Measurements from ENCODE around the gene VWF. TPM values are rescaled to one million over a fixed set of nuclear protein-coding genes. Genes with fewer than 3 reads are reported as not detected.

VWF gene
- total RNA-seq, 1 donor from 2014 or later: 2.2 TPM

DNA sequence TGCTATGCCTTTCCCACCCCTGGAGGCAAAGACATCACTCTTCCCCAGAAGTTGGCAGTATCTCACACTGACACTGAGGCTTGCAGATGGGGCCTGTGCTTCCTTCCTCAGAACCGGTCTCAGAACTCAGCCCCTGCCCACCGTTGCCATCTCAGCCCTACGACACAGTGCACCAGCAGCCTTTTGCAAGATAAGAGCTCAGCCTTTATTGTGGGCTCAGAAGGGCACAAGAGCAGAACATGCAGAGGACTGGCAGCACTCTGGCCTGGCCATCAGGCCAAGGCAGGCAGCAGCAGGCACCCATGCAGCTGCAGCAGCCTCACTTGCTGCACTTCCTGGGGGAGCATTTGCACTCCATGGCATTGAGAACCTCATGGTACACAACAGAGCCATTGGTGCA lies 175.8 kb downstream of the VWF start:
- no peak for DNase-seq (ENCODE audit: low read depth)

DNA sequence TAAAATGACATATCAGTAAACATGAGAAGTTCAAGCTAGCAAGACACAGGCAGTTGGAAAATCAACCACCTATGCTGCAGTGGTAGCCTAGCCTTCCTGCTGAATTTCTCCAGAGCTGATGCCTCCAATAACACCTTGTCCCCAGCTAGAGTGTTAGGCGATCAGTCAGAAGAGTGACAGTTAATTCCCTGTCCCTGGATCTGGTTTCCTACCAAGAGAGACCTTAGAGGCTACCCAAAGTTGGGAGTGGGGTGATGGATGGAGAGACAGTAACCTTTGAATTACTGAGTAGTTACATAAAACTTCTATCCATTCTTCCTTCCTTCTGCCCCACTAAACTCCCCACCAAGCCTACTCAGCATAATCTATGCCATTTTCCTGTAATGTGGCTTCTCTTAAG lies 177.5 kb downstream of the VWF start:
- no peak for DNase-seq (ENCODE audit: low read depth)

DNA sequence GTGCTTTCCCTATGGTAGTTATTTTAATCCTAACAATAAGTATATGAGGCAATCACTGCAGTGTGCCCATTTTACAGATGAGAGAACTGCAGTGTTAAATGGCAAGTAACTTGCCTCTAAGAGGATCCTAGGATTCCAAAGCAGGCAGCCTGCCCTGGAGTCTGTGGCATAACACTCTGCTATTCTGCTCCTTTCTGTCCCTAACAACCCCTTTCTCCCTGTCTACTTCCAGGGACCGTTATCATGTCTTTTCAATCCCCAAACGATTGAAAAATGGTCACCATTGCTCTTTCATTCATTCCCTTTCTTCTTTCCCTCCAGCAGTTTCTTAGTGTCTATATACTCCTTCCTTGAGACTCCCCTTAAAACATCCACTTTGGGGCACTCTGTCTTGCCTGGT lies 178.1 kb downstream of the VWF start:
- no peak for DNase-seq (ENCODE audit: low read depth)

GRCh38 chr12:5945071-5946008 lies 179.1 kb downstream of the VWF start, which contains the start of gene ANO2:
Gene ANO2 (minus strand): TSS chr12:5945259. CDS start chr12:5945217, 42 bp downstream.
- DNase-seq (ENCODE audit: low read depth): no peak

DNA sequence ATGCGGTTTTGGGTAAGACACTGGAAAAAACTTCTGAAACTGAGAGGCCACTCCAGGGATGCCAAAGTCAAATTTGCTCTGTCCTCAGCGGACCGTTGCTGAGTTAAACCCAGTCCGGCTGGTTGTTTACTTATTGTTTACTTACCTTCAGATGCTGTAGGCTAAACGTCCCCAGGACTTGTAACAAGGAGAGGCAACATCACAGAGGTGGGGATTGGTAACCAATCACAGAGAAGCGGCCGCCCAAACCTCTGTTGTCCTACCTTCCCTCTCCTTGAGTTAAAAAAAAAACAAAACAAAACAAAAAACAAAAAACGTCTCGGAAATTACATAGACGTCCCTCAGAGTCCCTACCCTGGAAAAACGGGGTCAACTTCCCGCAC lies 179.8 kb downstream of the VWF start:
- no peak for DNase-seq (ENCODE audit: low read depth)

GRCh38 chr12:5944053-5944452 lies 180.4 kb downstream of the VWF start:
- no peak for DNase-seq (ENCODE audit: low read depth)

- no peak for DNase-seq (ENCODE audit: low read depth)
Measured at GRCh38 chr12:5941907-5942306, 182.6 kb downstream of the VWF start.

DNA sequence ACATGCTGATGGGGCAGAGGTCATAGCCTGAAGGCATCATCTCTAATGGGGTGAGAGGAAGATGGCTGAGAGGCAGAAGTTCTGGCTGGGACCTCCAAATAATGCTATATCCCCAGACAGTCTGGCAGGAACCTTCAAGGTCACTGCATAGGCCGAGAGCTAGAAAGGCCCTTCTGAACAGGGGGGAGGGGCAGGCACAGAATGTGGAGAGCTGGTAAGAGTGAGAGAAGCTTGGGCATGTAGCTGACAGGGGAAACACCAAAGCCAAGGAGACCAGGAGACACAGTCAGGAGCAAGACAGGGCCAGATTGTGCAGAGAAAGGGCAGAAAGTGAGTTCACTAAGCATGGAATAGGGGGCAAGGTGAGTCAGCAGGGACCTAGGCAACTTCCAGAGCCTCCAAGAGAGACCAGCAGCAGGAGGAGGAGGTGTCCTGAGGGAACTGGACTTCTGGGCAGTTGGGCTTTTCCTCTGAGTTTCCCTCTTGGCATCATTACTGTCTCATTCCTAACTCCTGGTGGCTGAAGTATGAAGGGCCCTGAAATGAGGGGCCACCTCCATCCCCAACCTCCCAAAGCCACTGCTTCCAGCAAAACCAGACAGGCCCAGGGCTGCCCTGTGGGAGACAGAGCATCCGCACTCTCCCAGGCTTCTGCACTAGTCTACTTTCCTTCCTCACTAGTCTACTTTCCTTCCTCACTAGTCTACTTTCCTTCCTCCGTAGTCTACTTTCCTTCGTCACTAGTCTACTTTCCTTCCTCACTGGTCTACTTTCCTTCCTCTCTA lies 196.5 kb downstream of the VWF start:
- DNase-seq (ENCODE audit: low read depth): no peak

DNA sequence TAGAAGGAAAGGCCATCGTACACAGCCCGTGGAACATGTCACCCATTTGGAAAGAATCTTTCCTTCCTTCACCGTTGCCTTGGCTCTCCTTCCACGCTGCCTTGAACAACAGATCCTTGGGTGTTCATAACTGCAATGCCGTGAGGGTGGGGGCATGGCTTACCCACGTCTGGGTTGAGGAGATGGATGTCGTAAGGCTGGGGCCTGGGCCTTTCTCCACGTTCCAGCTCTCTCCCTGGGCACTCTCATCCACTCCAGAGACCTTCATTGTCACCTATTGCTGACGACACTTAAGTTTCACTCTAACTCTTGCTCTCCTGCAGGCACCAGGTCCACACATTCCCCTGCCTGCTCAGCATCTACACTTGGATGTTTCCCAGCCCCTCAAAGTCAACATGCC lies 198.8 kb downstream of the VWF start:
- no peak for DNase-seq (ENCODE audit: low read depth)

GRCh38 chr12:5924342-5924741 lies 200.1 kb downstream of the VWF start:
- DNase-seq (ENCODE audit: low read depth): no peak

GRCh38 chr12:5923751-5924150 lies 200.7 kb downstream of the VWF start:
- DNase-seq (ENCODE audit: low read depth): no peak

- DNase-seq (ENCODE audit: low read depth): no peak
Measured at GRCh38 chr12:5923043-5923605, 201.3 kb downstream of the VWF start.

- no peak for DNase-seq (ENCODE audit: low read depth)
Measured at GRCh38 chr12:5921966-5922899, 202.2 kb downstream of the VWF start.

DNA sequence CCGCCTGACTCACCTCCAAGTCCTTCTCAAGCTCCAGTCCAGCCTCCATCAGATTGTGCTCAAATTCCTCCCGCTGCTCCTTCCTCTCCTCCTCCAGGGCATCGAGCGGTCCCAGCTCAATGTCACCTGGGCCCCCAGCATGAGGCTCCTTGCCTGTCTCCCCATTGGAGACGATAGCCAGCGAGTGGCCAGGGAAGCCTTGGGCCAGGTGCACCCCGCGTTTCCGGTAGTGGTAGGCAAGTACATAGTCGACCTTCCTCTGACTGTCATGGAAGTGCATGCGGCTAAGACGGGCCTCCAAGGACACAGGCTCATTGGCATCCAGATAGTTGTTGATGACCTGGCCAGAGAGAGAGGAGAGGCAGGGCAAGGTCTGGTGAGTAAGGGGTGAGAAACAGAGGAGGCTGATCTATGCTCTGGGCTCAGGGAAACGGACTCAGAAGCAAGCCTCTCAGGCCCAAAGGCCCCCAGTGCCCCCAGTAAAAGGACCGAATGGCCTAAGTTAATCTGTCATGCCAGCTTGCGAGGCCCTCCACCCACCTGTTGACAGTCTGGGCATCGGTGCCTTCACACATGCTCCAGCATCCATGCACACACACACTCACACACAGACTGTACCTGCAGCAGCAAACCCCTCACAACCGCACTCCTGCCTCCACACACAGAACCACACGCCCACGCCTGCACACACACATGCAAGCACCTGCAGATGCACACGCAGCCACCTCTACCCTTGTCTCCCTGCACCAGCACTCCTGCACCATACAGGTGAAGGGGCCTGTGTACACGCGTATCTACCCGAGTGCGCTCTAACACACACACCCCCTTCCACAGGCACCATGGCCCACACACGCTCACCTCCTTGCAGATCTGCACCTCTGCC lies 203.2 kb downstream of the VWF start:
- DNase-seq (ENCODE audit: low read depth): no peak

DNA sequence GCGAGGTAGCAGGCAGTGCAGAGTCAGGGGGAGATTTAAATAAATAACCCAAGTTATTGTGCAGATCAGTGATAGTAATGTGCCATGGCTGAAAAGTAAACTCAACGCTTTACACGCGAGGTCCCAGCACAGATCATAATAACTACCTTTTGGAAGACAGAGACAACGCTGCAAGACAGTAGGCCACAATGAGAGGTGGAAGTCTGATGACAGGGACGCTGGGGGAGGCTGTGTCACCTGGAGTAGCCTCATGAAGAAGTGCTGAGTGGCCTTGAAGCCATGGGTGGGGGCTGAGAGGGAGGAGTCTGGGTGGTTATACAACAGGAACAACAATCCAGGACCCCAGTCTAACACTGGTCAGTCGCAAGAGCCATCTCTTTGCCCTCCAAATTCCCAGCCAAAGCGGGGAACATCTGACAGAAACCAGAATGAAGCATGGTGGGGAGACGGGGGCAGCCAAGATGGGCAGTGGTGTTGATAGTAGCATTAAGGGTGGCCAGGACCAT lies 207.6 kb downstream of the VWF start:
- no peak for DNase-seq (ENCODE audit: low read depth)

GRCh38 chr12:5915511-5915910 lies 209.0 kb downstream of the VWF start:
- no peak for DNase-seq (ENCODE audit: low read depth)

DNA sequence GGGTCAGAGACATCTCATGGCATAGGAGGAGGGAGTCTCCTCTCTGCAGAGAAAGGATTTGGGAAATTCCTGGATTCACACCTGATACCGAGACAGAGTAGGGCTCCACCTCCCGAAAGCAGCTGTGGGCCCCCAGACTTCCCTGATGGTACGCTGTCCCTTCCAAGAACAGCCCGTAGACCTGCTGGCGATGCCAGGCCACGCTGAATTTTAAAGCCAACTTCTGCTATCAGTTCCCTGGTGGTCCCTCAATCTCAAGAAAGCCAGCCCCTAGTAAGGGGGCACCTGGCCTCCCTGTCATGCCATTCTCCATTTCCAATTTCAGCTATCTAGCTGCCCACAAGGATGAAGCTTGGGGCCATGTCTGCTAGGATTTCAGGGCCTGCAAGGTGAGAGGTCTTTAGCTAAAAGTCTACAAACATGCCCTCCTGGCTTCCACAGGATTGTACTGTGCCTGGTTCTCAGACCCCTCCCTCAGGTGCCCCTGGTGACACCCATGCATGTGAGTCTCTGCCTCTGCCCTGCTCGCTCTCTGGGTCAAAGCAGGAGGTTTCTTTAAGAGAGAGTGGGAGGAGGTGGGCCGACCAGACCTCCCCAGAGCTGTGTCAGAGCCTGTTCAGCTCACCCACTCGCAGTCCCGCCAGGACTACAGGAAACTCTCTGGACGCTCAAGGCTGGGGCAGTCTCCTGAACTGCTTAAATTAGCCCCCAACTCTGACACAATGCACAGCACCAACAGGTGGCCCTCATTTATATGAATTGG lies 209.9 kb downstream of the VWF start:
- DNase-seq (ENCODE audit: low read depth): no peak

DNA sequence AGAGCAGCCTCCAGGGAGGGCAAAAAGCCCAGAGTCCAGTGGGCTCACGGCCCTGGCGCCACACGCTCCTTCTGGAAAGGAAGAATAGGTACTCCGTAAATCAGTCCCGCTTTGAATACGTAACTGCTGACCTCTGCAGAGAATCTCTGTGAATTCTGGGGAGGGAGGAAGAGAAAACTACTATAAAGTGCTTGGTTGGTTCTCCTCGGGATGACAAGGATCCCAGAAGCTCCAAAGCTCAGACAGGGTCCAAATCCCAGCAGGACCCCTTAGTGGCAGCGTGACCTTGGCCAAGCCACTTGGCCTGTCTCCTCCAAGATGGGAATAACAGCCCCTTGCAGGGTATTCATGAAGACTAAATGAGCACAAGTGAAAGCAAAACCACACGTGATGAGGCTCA lies 211.1 kb downstream of the VWF start:
- no peak for DNase-seq (ENCODE audit: low read depth)

Data from renal cortical epithelial cell (primary cell).